ENCODE results near the gene UNCX. TPM values are rescaled to one million over a fixed set of nuclear protein-coding genes. Genes with fewer than 3 reads are reported as not detected.

Gene UNCX
- total RNA-seq, 6 experiments from 2014 or later = not detected

- no peak for TF ChIP-seq CTCF (IDR thresholded peaks at IDR 0.05)
- Mint-ChIP-seq H3K4me1 (ENCODE audit: low read depth) (no peaks in the 10 kb centered on the region), H3K4me3 (no peak overlapping the region), H3K27ac (no peak overlapping the region), H3K36me3 (ENCODE audit: low read depth) (no peaks in the 10 kb centered on the region), H3K9me3 (no peaks in the 10 kb centered on the region), H3K27me3 (ENCODE audit: insufficient read depth) (peaks cover 53% of the 10 kb centered on the region)
- DNase-seq = no peak
These were observed 2.3 kb downstream of the UNCX start for GRCh38 chr7:1234881-1235500.

GRCh38 chr7:1235501-1236131, 2.9 kb downstream of the UNCX start:
- H3K36me3 Mint-ChIP-seq (ENCODE audit: low read depth) = no peaks in the 10 kb centered on the region
- no peak overlapping the region for H3K27ac Mint-ChIP-seq
- no peak overlapping the region for H3K4me3 Mint-ChIP-seq
- peaks cover 56% of the 10 kb centered on the region for H3K27me3 Mint-ChIP-seq (ENCODE audit: insufficient read depth)
- no peaks in the 10 kb centered on the region for H3K9me3 Mint-ChIP-seq
- H3K4me1 Mint-ChIP-seq (ENCODE audit: low read depth) = no peaks in the 10 kb centered on the region
- no peak for DNase-seq
- TF ChIP-seq CTCF (IDR thresholded peaks at IDR 0.05) = no peak

- TF ChIP-seq CTCF (IDR thresholded peaks at IDR 0.05) = no peak
- Mint-ChIP-seq H3K36me3 (ENCODE audit: low read depth) (no peaks in the 10 kb centered on the region), H3K4me1 (ENCODE audit: low read depth) (no peaks in the 10 kb centered on the region), H3K4me3 (no peak overlapping the region), H3K9me3 (no peaks in the 10 kb centered on the region), H3K27me3 (ENCODE audit: insufficient read depth) (peaks cover 54% of the 10 kb centered on the region), H3K27ac (no peak overlapping the region)
- no peak for DNase-seq
These were observed 3.5 kb downstream of the UNCX start for GRCh38 chr7:1236132-1236661.

GRCh38 chr7:1236831-1237701, 4.4 kb downstream of the UNCX start:
- Mint-ChIP-seq H3K9me3 (no peaks in the 10 kb centered on the region), H3K27me3 (ENCODE audit: insufficient read depth) (peaks cover 46% of the 10 kb centered on the region), H3K36me3 (ENCODE audit: low read depth) (no peaks in the 10 kb centered on the region), H3K4me3 (no peak overlapping the region), H3K27ac (no peak overlapping the region), H3K4me1 (ENCODE audit: low read depth) (no peaks in the 10 kb centered on the region)
- DNase-seq = no peak
- no peak for TF ChIP-seq CTCF (IDR thresholded peaks at IDR 0.05)

- H3K27ac Mint-ChIP-seq = no peak overlapping the region
These were observed 5.1 kb downstream of the UNCX start for GRCh38 chr7:1237704-1238255.

More at GRCh38 chr7:1237704-1238255, 5.1 kb downstream of the UNCX start:
- TF ChIP-seq CTCF (IDR thresholded peaks at IDR 0.05) = no peak
- Mint-ChIP-seq H3K4me1 (ENCODE audit: low read depth) (no peaks in the 10 kb centered on the region), H3K27me3 (ENCODE audit: insufficient read depth) (peaks cover 44% of the 10 kb centered on the region), H3K36me3 (ENCODE audit: low read depth) (no peaks in the 10 kb centered on the region), H3K9me3 (no peaks in the 10 kb centered on the region), H3K4me3 (no peak overlapping the region)
- DNase-seq = no peak
